ENCODE data around the gene BLVRA. TPM values are rescaled to one million over a fixed set of nuclear protein-coding genes. Genes with fewer than 3 reads are reported as not detected.

Gene BLVRA
- total and polyA plus RNA-seq, 10 of the 15 experiments (the other 5 are each of a cell fraction or from before 2014, with no cell fraction given): 63.3 to 198 (median 102) TPM

DNA sequence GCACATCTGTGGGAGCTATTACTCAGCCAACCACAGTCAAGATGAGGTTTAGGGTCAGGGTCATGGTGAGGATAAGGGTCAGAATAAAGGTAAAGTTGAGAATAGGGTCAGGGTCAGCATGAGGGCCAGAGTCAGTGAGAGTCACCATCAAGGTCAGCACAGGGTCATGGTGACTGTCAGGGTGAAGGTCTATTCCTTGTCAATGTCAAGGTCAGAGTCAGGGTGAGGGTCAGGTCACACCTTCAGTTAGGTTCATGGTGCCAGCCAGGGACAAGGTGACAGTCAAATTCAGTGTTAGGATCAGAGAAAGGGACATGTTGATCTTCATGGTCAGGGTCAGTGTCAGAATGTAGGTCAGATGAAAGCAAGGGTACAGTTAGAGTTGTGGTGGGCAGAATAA lies 96.7 kb downstream of the BLVRA start (continued):
- no peak for TF ChIP-seq TCF3 (IDR thresholded peaks at IDR 0.05; ENCODE audit: borderline replicate concordance, insufficient read depth, low read depth, low read length)
- TF ChIP-seq SP1 (IDR thresholded peaks at IDR 0.05; ENCODE audit: low read depth, low read length): no peak
- no peak for TF ChIP-seq MYB (IDR thresholded peaks at IDR 0.05; ENCODE audit: borderline replicate concordance, low read depth, low read length)

DNA sequence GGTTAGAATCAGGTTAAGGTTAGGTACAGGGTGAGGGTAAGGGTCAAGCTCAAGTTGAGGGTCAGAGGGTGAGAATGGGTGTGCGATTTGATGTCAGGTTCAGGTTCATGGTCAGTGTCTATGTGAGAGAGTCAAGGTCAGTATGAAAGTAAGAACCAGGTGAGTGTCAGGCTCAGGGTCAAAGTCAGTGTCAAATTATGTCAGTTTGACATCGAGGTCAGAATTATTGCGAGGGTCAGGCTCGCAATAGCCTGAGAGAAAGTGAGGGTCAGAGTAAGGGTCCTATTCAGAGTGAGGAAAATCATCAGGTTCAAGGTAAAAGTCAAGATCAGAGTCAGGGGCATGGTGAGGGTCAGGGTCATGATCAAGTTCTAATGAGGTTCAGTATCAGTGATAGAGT lies 97.8 kb downstream of the BLVRA start:
- DNase-seq (ENCODE audit: low read depth, low spot score): no peak
- no peak for FAIRE-seq
- 61% methylated on average over 4 of the region's 4 CpGs for WGBS (ENCODE audit: insufficient coverage, insufficient replicate concordance, low lambda C conversion rate, missing lambda C conversion rate)
- POLR2A ChIA-PET: interaction anchor here (0.7 kb wide), 1 partner anchor 68 kb away, joined by 3 read pairs; no protein-coding TSS in a partner anchor
- H3K36me3 ChIP-seq (ENCODE audit: control insufficient read depth in 2 of 2, insufficient read depth in 2 of 2, low read length in 1 of 2): no peaks in the 10 kb centered on the region
- intact Hi-C loops (cut with micrococcal nuclease; ENCODE audit: unreplicated experiment) (no loop called here), in situ Hi-C loops (cut with MboI) (no loop called here)
- no peak overlapping the region for H2AFZ ChIP-seq (ENCODE audit: control insufficient read depth, low read depth, low read length)
- no peaks in the 10 kb centered on the region for H4K20me1 ChIP-seq (ENCODE audit: control insufficient read depth, insufficient read depth)
- H3K9me3 ChIP-seq (replicated peaks; ENCODE audit: control insufficient read depth, insufficient read depth, low read length): peaks cover 2% of the 10 kb centered on the region; the same call in 2 of the 3 replicates
- ATAC-seq: no peak
- TF ChIP-seq SRF (IDR thresholded peaks at IDR 0.05; ENCODE audit: low read depth in 2 of 2, low read length in 2 of 2) (no peak), EZH2 (IDR thresholded peaks at IDR 0.05; ENCODE audit: borderline replicate concordance, control insufficient read depth, low read depth, low read length) (no peak), KAT2A (conservative IDR thresholded peaks at IDR 0.05; ENCODE audit: control insufficient read depth, low read depth, low read length) (no peak), TCF3 (IDR thresholded peaks at IDR 0.05; ENCODE audit: borderline replicate concordance, insufficient read depth, low read depth, low read length) (no peak), BHLHE40 (IDR thresholded peaks at IDR 0.05; ENCODE audit: borderline replicate concordance in 1 of 2, low read depth in 2 of 2, low read length in 1 of 2) (no peak), ETV6 (conservative IDR thresholded peaks at IDR 0.05 in 1 of 2, IDR thresholded peaks at IDR 0.05 in 1 of 2; ENCODE audit: borderline replicate concordance in 1 of 2, low read depth in 1 of 2) (no peak), ZNF274 (IDR thresholded peaks at IDR 0.05; ENCODE audit: insufficient read depth, insufficient read length) (no peak), MTA2 (IDR thresholded peaks at IDR 0.05; ENCODE audit: low read depth) (no peak), POLR2AphosphoS5 (IDR thresholded peaks at IDR 0.05; ENCODE audit: low read length) (no peak), IKZF1 (conservative IDR thresholded peaks at IDR 0.05) (no peak), SMAD1 (IDR thresholded peaks at IDR 0.05; ENCODE audit: low read depth, partially characterized antibody) (no peak), POU2F2 (IDR thresholded peaks at IDR 0.05; ENCODE audit: borderline replicate concordance, low read depth, low read length) (no peak), RAD21 (IDR thresholded peaks at IDR 0.05; ENCODE audit: insufficient read depth, low read depth, low read length) (no peak), SMAD5 (IDR thresholded peaks at IDR 0.05; ENCODE audit: low read depth) (no peak), ZNF207 (IDR thresholded peaks at IDR 0.05; ENCODE audit: borderline replicate concordance) (no peak), HDAC2 (IDR thresholded peaks at IDR 0.05) (no peak)
- TF ChIP-seq, protein P1, sequence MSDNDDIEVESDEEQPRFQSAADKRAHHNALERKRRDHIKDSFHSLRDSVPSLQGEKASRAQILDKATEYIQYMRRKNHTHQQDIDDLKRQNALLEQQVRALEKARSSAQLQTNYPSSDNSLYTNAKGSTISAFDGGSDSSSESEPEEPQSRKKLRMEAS (IDR thresholded peaks at IDR 0.05; ENCODE audit: low read depth, low read length): no peak
- TF ChIP-seq, protein P2, sequence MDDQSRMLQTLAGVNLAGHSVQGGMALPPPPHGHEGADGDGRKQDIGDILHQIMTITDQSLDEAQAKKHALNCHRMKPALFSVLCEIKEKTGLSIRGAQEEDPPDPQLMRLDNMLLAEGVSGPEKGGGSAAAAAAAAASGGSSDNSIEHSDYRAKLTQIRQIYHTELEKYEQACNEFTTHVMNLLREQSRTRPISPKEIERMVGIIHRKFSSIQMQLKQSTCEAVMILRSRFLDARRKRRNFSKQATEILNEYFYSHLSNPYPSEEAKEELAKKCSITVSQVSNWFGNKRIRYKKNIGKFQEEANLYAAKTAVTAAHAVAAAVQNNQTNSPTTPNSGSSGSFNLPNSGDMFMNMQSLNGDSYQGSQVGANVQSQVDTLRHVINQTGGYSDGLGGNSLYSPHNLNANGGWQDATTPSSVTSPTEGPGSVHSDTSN (IDR thresholded peaks at IDR 0.05; ENCODE audit: insufficient replicate concordance, low read depth, low read length): no peak
- CTCF ChIA-PET: no interaction called here
- SMC1A ChIA-PET (ENCODE audit: uncharacterized antibody, unreplicated experiment): no interaction called here
- no peak overlapping the region for H3K9ac ChIP-seq (ENCODE audit: control insufficient read depth, insufficient read depth, low read length)
- no peak overlapping the region for H3K4me2 ChIP-seq (ENCODE audit: control insufficient read depth, insufficient read depth)
- H3K4me3 ChIP-seq: no peak overlapping the region
- RAD21 ChIA-PET (ENCODE audit: unreplicated experiment): no interaction called here
- no peaks in the 10 kb centered on the region for H3K4me1 ChIP-seq (ENCODE audit: control insufficient read depth, insufficient read depth, low read length)
- H3K27ac ChIP-seq (ENCODE audit: control insufficient read depth, insufficient read depth): no peak overlapping the region
- H3K27me3 ChIP-seq (replicated peaks in 1 of 2; ENCODE audit: control insufficient read depth in 2 of 2, insufficient read depth in 2 of 2, low read length in 1 of 2): no peaks in the 10 kb centered on the region
- BruUV-seq (replicated peaks): no TSS peak
- no peaks in the 10 kb centered on the region for H3K79me2 ChIP-seq (ENCODE audit: control insufficient read depth, insufficient read depth, low read length)

All from GM12878 (cell line).